Activated CD4-positive, alpha-beta memory T cell treated with anti-CD3 and anti-CD28 coated beads for 36 hours (primary cell): ENCODE measurements around the gene B3GAT1. TPM values are rescaled to one million over a fixed set of nuclear protein-coding genes. Genes with fewer than 3 reads are reported as not detected.

Experiments
- CTCF ChIA-PET: fragments of 350-600 bp; sonication (Branson Sonifier 250); formaldehyde crosslinking; loops from one replicate; lab custom pipeline; 2021; ENCODE audit warnings: antibody characterized with exemption, inconsistent platforms; lab: Charles Lee
- POLR2A ChIA-PET: fragments of 350-600 bp; sonication (Branson Sonifier 250); formaldehyde crosslinking; loops from one replicate; lab custom pipeline; 2021; ENCODE audit warnings: antibody characterized with exemption; lab: Charles Lee
- DNase-seq: peaks from one replicate; pipeline ENCODE4 v3.0.0-alpha.2; 2020
- H3K27ac Mint-ChIP-seq: one replicate; pipeline ENCODE4 v1.8.0; 2021; ENCODE audit warnings: mixed read lengths
- H3K27me3 Mint-ChIP-seq: one replicate; pipeline ENCODE4 v1.8.0; 2021; ENCODE audit warnings: mixed read lengths
- H3K36me3 Mint-ChIP-seq: one replicate; pipeline ENCODE4 v1.8.0; 2021; ENCODE audit warnings: mixed read lengths
- H3K4me1 Mint-ChIP-seq: one replicate; pipeline ENCODE4 v1.8.0; 2021; ENCODE audit warnings: low read depth, mixed read lengths
- H3K4me3 Mint-ChIP-seq: one replicate; pipeline ENCODE4 v1.8.0; 2021; ENCODE audit warnings: mild to moderate bottlenecking, mixed read lengths
- H3K9me3 Mint-ChIP-seq: one replicate; pipeline ENCODE4 v1.8.0; 2021; ENCODE audit warnings: mixed read lengths
- intact Hi-C: fragments of 100-400 bp; cut with micrococcal nuclease; formaldehyde crosslinking; loops from one replicate; pipeline ENCODE4 v1.15.1; 2023
- total RNA-seq, 2 experiments: library from RNA; stranded (reverse); gene quantifications; one replicate each; pipeline ENCODE4 v1.2.3, GENCODE V29; 2021

Gene B3GAT1
- total RNA-seq, 2 experiments from 2014 or later: 0.22 to 0.24 TPM

- no peaks in the 10 kb centered on the region for H3K9me3 Mint-ChIP-seq
- H3K4me3 Mint-ChIP-seq: no peak overlapping the region
- peaks cover 2% of the 10 kb centered on the region for H3K27me3 Mint-ChIP-seq
- H3K27ac Mint-ChIP-seq: no peak overlapping the region
- H3K4me1 Mint-ChIP-seq: no peaks in the 10 kb centered on the region
- ChIA-PET CTCF (no interaction called here), POLR2A (no interaction called here)
- H3K36me3 Mint-ChIP-seq: no peaks in the 10 kb centered on the region
- DNase-seq: no peak
- intact Hi-C loops: no loop called here
These were observed 25.8 kb upstream of the B3GAT1 start for GRCh38 chr11:134437821-134438220.

GRCh38 chr11:134436781-134437180 is 24.7 kb upstream of the B3GAT1 start:
- H3K36me3 Mint-ChIP-seq: no peaks in the 10 kb centered on the region
- H3K27me3 Mint-ChIP-seq: peaks cover 2% of the 10 kb centered on the region
- intact Hi-C loops: no loop called here
- POLR2A ChIA-PET: no interaction called here
- CTCF ChIA-PET: no interaction called here
- H3K4me3 Mint-ChIP-seq: no peak overlapping the region
- H3K27ac Mint-ChIP-seq: no peak overlapping the region
- no peaks in the 10 kb centered on the region for H3K9me3 Mint-ChIP-seq
- DNase-seq: no peak
- no peaks in the 10 kb centered on the region for H3K4me1 Mint-ChIP-seq

GRCh38 chr11:134433806-134434205 is 21.8 kb upstream of the B3GAT1 start:
- ChIA-PET CTCF (no interaction called here), POLR2A (no interaction called here)
- Mint-ChIP-seq H3K4me1 (no peaks in the 10 kb centered on the region), H3K27me3 (peaks cover 10% of the 10 kb centered on the region), H3K36me3 (no peaks in the 10 kb centered on the region), H3K4me3 (no peak overlapping the region), H3K27ac (no peak overlapping the region), H3K9me3 (no peaks in the 10 kb centered on the region)
- DNase-seq: no peak
- intact Hi-C loops: no loop called here

- Mint-ChIP-seq H3K27me3 (peaks cover 10% of the 10 kb centered on the region), H3K4me1 (no peaks in the 10 kb centered on the region), H3K27ac (no peak overlapping the region), H3K4me3 (no peak overlapping the region), H3K9me3 (no peaks in the 10 kb centered on the region), H3K36me3 (no peaks in the 10 kb centered on the region)
- POLR2A ChIA-PET: no interaction called here
- intact Hi-C loops: no loop called here
- no peak for DNase-seq
- CTCF ChIA-PET: no interaction called here
These were observed 21.2 kb upstream of the B3GAT1 start for GRCh38 chr11:134433251-134433650.

GRCh38 chr11:134432776-134433175 is 20.7 kb upstream of the B3GAT1 start:
- intact Hi-C loops: no loop called here
- no peak for DNase-seq
- Mint-ChIP-seq H3K27me3 (peaks cover 10% of the 10 kb centered on the region), H3K36me3 (no peaks in the 10 kb centered on the region), H3K9me3 (no peaks in the 10 kb centered on the region), H3K27ac (no peak overlapping the region), H3K4me3 (no peak overlapping the region), H3K4me1 (no peaks in the 10 kb centered on the region)
- ChIA-PET POLR2A (no interaction called here), CTCF (no interaction called here)

- DNase-seq: no peak
- Mint-ChIP-seq H3K9me3 (no peaks in the 10 kb centered on the region), H3K4me1 (no peaks in the 10 kb centered on the region), H3K27ac (no peak overlapping the region), H3K4me3 (no peak overlapping the region), H3K27me3 (peaks cover 13% of the 10 kb centered on the region), H3K36me3 (no peaks in the 10 kb centered on the region)
- intact Hi-C loops: no loop called here
- POLR2A ChIA-PET: no interaction called here
- CTCF ChIA-PET: no interaction called here
These were observed 17.1 kb upstream of the B3GAT1 start for GRCh38 chr11:134429106-134429505.

GRCh38 chr11:134425816-134426536 is 13.9 kb upstream of the B3GAT1 start:
- H3K36me3 Mint-ChIP-seq: no peaks in the 10 kb centered on the region
- no peak for DNase-seq
- no peaks in the 10 kb centered on the region for H3K4me1 Mint-ChIP-seq
- H3K9me3 Mint-ChIP-seq: no peaks in the 10 kb centered on the region
- no peak overlapping the region for H3K4me3 Mint-ChIP-seq
- ChIA-PET CTCF (no interaction called here), POLR2A (no interaction called here)
- peaks cover 11% of the 10 kb centered on the region for H3K27me3 Mint-ChIP-seq
- H3K27ac Mint-ChIP-seq: no peak overlapping the region
- intact Hi-C loops: no loop called here

GRCh38 chr11:134425413-134425812 is 13.4 kb upstream of the B3GAT1 start:
- DNase-seq: no peak
- intact Hi-C loops: no loop called here
- ChIA-PET CTCF (no interaction called here), POLR2A (no interaction called here)
- Mint-ChIP-seq H3K4me3 (no peak overlapping the region), H3K9me3 (no peaks in the 10 kb centered on the region), H3K36me3 (no peaks in the 10 kb centered on the region), H3K4me1 (no peaks in the 10 kb centered on the region), H3K27ac (no peak overlapping the region), H3K27me3 (peaks cover 11% of the 10 kb centered on the region)

- Mint-ChIP-seq H3K27ac (no peak overlapping the region), H3K36me3 (no peaks in the 10 kb centered on the region), H3K4me1 (no peaks in the 10 kb centered on the region), H3K4me3 (no peak overlapping the region), H3K9me3 (no peaks in the 10 kb centered on the region), H3K27me3 (peaks cover 4% of the 10 kb centered on the region)
- ChIA-PET CTCF (no interaction called here), POLR2A (no interaction called here)
- no peak for DNase-seq
- intact Hi-C loops: no loop called here
These were observed 11.1 kb upstream of the B3GAT1 start for GRCh38 chr11:134423106-134423505.

- H3K36me3 Mint-ChIP-seq: no peaks in the 10 kb centered on the region
- H3K27me3 Mint-ChIP-seq: peaks cover 32% of the 10 kb centered on the region
- DNase-seq: no peak
- no peak overlapping the region for H3K4me3 Mint-ChIP-seq
- H3K9me3 Mint-ChIP-seq: no peaks in the 10 kb centered on the region
- POLR2A ChIA-PET: no interaction called here
- H3K27ac Mint-ChIP-seq: no peak overlapping the region
- CTCF ChIA-PET: interaction anchor here (1.5 kb wide), 1 partner anchor 56 kb away, joined by 3 read pairs; no protein-coding TSS in a partner anchor
- intact Hi-C loops: loop anchor here (10.0 kb wide), 1 partner anchor 143 kb away; the partner anchor contains the start of gene GLB1L3
- no peaks in the 10 kb centered on the region for H3K4me1 Mint-ChIP-seq
These were observed 6.1 kb upstream of the B3GAT1 start for GRCh38 chr11:134417871-134418840.

- H3K27ac Mint-ChIP-seq: no peak overlapping the region
- no peak for DNase-seq
- ChIA-PET CTCF (no interaction called here), POLR2A (no interaction called here)
- H3K36me3 Mint-ChIP-seq: no peaks in the 10 kb centered on the region
- peaks cover 36% of the 10 kb centered on the region for H3K27me3 Mint-ChIP-seq
- peaks cover 2% of the 10 kb centered on the region for H3K4me1 Mint-ChIP-seq
- H3K9me3 Mint-ChIP-seq: no peaks in the 10 kb centered on the region
- H3K4me3 Mint-ChIP-seq: no peak overlapping the region
- intact Hi-C loops: loop anchor here (10.0 kb wide), 1 partner anchor 142 kb away; the partner anchor contains the start of gene GLB1L3
These were observed 4.7 kb upstream of the B3GAT1 start for GRCh38 chr11:134416726-134417125.
